ENCODE measurements around the gene SENP2. TPM values are rescaled to one million over a fixed set of nuclear protein-coding genes. Genes with fewer than 3 reads are reported as not detected.

SENP2 gene
- total RNA-seq, 1 experiment from 2014 or later, result 30.6 TPM

- DNase-seq (ENCODE audit: low read depth), result no peak
These were observed 91.9 kb downstream of the SENP2 start for GRCh38 chr3:185678027-185678426.

- no peak for DNase-seq (ENCODE audit: low read depth)
These were observed 94.1 kb downstream of the SENP2 start for GRCh38 chr3:185680231-185680630.

Other genes with a start within 250 kb of the SENP2 start
- gene MAP3K13, start 223.2 kb upstream of the SENP2 start, total RNA-seq (2014; rRNA removed; shearing (Covaris generic)), result 31.0 and 33.1 TPM in 2 replicates
- 9.4 and 11.9 TPM in 2 replicates for gene TMEM41A, start 87.3 kb upstream of the SENP2 start, total RNA-seq (2014; rRNA removed; shearing (Covaris generic))
- not detected in 2 replicates for gene LIPH, start 33.7 kb upstream of the SENP2 start, total RNA-seq (2014; rRNA removed; shearing (Covaris generic))
- gene IGF2BP2, start 238.7 kb downstream of the SENP2 start, total RNA-seq (2014; rRNA removed; shearing (Covaris generic)), result 29.2 and 31.5 TPM in 2 replicates

Data from RPMI7951 (cell line).